ENCODE data around the gene LSM2. TPM values are rescaled to one million over a fixed set of nuclear protein-coding genes. Genes with fewer than 3 reads are reported as not detected.

The LSM2 gene
- total RNA-seq, 2 experiments from 2014 or later: 78.4 to 82.6 TPM

DNA sequence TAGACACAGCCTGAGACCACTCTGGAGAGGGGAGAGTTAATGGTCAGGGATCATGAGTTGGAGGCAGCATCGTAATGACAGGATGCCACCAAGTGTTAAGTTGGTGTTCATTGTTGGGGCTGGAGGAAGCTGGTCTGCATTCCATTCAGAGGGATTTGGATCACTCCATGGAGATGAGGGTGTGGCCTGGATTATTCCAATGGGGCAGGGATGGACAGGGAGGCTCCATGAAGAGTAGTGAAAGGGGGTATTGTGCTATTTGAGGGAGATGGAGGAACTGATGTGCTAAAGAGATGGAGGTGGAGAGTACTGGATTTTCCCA lies 43.2 kb downstream of the LSM2 start:
- BruUV-seq (replicated peaks): no TSS peak
- ChIA-PET POLR2A (no interaction called here), CTCF (ENCODE audit: unreplicated experiment) (no interaction called here)
- Histone ChIP-seq H3K9me3 (ENCODE audit: low read length) (no peaks in the 10 kb centered on the region), H3K79me2 (ENCODE audit: insufficient read depth, low read depth, low read length) (no peaks in the 10 kb centered on the region), H3K4me3 (ENCODE audit: low read depth, low read length, poor library complexity, severe bottlenecking) (no peak overlapping the region), H3K9me2 (ENCODE audit: insufficient read depth, low read length) (no peaks in the 10 kb centered on the region), H4K20me1 (ENCODE audit: insufficient read depth, low read length) (no peaks in the 10 kb centered on the region), H2AFZ (ENCODE audit: low read length) (no peak overlapping the region), H3K36me3 (ENCODE audit: insufficient read depth, low read length) (peaks cover 72% of the 10 kb centered on the region), H3K4me2 (ENCODE audit: low read length) (no peak overlapping the region), H3K4me1 (ENCODE audit: insufficient read depth, low read length, poor library complexity, severe bottlenecking) (no peaks in the 10 kb centered on the region), H3K27ac (ENCODE audit: low read depth, low read length, poor library complexity, severe bottlenecking) (no peak overlapping the region)
- DNase-seq (ENCODE audit: low spot score): no peak
- TF ChIP-seq, protein P1, sequence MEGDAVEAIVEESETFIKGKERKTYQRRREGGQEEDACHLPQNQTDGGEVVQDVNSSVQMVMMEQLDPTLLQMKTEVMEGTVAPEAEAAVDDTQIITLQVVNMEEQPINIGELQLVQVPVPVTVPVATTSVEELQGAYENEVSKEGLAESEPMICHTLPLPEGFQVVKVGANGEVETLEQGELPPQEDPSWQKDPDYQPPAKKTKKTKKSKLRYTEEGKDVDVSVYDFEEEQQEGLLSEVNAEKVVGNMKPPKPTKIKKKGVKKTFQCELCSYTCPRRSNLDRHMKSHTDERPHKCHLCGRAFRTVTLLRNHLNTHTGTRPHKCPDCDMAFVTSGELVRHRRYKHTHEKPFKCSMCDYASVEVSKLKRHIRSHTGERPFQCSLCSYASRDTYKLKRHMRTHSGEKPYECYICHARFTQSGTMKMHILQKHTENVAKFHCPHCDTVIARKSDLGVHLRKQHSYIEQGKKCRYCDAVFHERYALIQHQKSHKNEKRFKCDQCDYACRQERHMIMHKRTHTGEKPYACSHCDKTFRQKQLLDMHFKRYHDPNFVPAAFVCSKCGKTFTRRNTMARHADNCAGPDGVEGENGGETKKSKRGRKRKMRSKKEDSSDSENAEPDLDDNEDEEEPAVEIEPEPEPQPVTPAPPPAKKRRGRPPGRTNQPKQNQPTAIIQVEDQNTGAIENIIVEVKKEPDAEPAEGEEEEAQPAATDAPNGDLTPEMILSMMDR (conservative IDR thresholded peaks at IDR 0.05; ENCODE audit: low read length): no peak
- TF ChIP-seq EZH2phosphoT487 (IDR thresholded peaks at IDR 0.05; ENCODE audit: borderline replicate concordance, low read depth, low read length): no peak
- intact Hi-C loops (cut with micrococcal nuclease; ENCODE audit: unreplicated experiment): no loop called here

DNA sequence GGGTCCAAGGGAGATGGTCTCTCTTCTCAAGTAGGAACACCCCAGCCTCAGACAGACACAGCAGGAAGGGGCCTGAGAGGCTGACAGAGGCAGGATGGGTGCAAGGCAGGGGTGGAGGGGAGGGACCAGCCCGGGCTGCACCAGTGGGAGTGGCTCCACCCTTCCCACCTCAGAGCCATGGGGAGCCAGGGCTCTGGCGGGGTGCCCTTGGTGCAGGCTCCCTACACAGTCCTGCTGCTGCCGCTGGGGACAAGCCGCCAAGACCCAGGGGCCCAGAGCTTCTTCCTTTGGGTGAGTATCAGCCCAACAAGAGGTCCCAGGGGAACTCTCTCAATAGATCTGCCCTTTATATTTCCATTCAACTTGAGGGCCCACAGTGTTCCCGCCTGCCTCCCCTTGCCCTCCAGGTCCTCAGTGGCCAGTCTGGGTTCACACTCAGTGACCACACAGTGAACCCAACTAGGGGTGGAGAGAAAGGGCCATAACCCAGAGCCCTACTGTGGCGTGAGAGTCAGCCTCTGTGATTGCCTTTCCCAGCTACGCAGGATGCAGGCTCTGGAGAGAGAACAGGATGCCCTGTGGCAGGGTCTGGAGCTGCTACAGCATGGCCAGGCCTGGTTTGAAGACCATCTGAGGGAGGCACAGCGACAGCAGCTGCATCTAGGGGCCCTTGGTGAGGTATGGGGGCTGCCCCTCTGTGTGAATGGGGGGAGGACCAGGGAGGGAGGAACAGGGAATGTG lies 43.7 kb downstream of the LSM2 start:
- Histone ChIP-seq H3K9me3 (ENCODE audit: low read length) (no peaks in the 10 kb centered on the region), H3K27ac (ENCODE audit: low read depth, low read length, poor library complexity, severe bottlenecking) (no peak overlapping the region), H2AFZ (ENCODE audit: low read length) (no peak overlapping the region), H3K9me2 (ENCODE audit: insufficient read depth, low read length) (no peaks in the 10 kb centered on the region), H4K20me1 (ENCODE audit: insufficient read depth, low read length) (no peaks in the 10 kb centered on the region), H3K79me2 (ENCODE audit: insufficient read depth, low read depth, low read length) (no peaks in the 10 kb centered on the region), H3K36me3 (ENCODE audit: insufficient read depth, low read length) (peaks cover 77% of the 10 kb centered on the region), H3K4me3 (ENCODE audit: low read depth, low read length, poor library complexity, severe bottlenecking) (no peak overlapping the region), H3K4me1 (ENCODE audit: insufficient read depth, low read length, poor library complexity, severe bottlenecking) (no peaks in the 10 kb centered on the region), H3K4me2 (ENCODE audit: low read length) (no peak overlapping the region)
- no peak for DNase-seq (ENCODE audit: low spot score)
- ChIA-PET CTCF (ENCODE audit: unreplicated experiment) (no interaction called here), POLR2A (no interaction called here)
- no TSS peak for BruUV-seq (replicated peaks)
- intact Hi-C loops (cut with micrococcal nuclease; ENCODE audit: unreplicated experiment): no loop called here
- TF ChIP-seq, protein P1 (conservative IDR thresholded peaks at IDR 0.05; ENCODE audit: low read length): no peak
- no peak for TF ChIP-seq EZH2phosphoT487 (IDR thresholded peaks at IDR 0.05; ENCODE audit: borderline replicate concordance, low read depth, low read length)

DNA sequence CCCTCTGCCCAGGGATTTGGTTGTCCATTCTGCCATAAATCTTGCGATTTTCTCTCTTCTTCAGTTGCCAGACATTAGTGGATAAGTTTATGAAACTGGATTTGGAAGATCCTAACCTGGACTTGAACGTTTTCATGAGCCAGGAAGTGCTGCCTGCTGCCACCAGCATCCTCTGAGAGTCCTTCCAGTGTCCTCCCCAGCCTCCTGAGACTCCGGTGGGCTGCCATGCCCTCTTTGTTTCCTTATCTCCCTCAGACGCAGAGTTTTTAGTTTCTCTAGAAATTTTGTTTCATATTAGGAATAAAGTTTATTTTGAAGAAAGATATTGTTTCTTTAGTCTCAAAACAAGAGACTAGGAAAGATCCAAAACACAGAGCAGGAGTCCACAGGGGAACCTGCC lies 44.4 kb downstream of the LSM2 start, which contains the start of gene SAPCD1:
TSS of gene SAPCD1 (plus strand) at position 301 of the 400 bp plus-strand sequence. CDS start 399 bp downstream, outside the sequence.
- H4K20me1 ChIP-seq (ENCODE audit: insufficient read depth, low read length): no peaks in the 10 kb centered on the region
- no peaks in the 10 kb centered on the region for H3K9me2 ChIP-seq (ENCODE audit: insufficient read depth, low read length)
- ChIA-PET POLR2A (no interaction called here), CTCF (ENCODE audit: unreplicated experiment) (no interaction called here)
- H3K36me3 ChIP-seq (ENCODE audit: insufficient read depth, low read length): peaks cover 76% of the 10 kb centered on the region
- DNase-seq (ENCODE audit: low spot score): no peak
- H3K4me2 ChIP-seq (ENCODE audit: low read length): no peak within 1 kb of the TSS
- H3K4me3 ChIP-seq (ENCODE audit: low read depth, low read length, poor library complexity, severe bottlenecking): no peak within 1 kb of the TSS
- H3K27ac ChIP-seq (ENCODE audit: low read depth, low read length, poor library complexity, severe bottlenecking): no peak within 1 kb of the TSS
- no peaks in the 10 kb centered on the region for H3K79me2 ChIP-seq (ENCODE audit: insufficient read depth, low read depth, low read length)
- no peak within 1 kb of the TSS for H2AFZ ChIP-seq (ENCODE audit: low read length)
- intact Hi-C loops (cut with micrococcal nuclease; ENCODE audit: unreplicated experiment): no loop called here
- BruUV-seq (replicated peaks): TSS peak; percentile 37
- TF ChIP-seq EZH2phosphoT487 (IDR thresholded peaks at IDR 0.05; ENCODE audit: borderline replicate concordance, low read depth, low read length): no peak
- TF ChIP-seq, protein P1 (conservative IDR thresholded peaks at IDR 0.05; ENCODE audit: low read length): no peak
- no peaks in the 10 kb centered on the region for H3K4me1 ChIP-seq (ENCODE audit: insufficient read depth, low read length, poor library complexity, severe bottlenecking)
- H3K9me3 ChIP-seq (ENCODE audit: low read length): no peaks in the 10 kb centered on the region
